ENCODE data around the gene WNT5A. TPM values are rescaled to one million over a fixed set of nuclear protein-coding genes. Genes with fewer than 3 reads are reported as not detected.

Gene WNT5A
- total and polyA plus RNA-seq, 2 donors (not counting 1 experiment from before 2014, with no cell fraction given): not detected

DNA sequence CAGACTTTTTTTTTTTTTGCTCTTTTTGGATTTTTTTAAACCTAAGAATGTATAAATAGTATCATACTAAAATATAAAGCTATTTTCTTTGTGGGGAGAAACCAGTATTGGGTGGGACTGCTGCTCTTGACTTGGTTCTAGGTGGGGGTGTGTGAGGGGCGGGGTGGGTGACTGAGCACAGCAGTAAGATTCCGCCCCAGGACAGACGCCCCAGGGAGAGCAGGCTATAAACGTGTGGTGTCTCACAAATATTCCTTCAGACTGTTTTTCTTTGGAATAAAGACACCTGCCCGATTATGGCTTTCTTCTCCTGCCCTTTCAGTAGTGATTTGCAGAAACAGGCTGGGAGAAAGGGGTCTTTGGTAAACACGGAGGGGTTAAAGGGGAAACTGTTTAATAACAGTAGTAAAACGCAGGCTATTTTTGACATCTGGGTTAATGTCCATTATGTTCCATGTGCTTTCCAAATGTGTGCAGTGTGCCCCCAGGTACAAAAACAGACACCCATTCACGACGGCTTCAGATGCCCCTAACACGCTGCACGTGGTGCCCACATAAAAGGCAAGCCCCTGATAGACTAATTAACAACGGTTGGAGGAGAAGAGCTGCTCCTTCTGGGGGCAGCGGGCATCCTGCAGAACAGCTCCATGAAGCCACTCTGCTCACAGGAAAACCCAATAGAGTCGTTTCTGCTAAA, 28.6 kb upstream of the WNT5A start:
- no peak overlapping the region for H3K27ac ChIP-seq (ENCODE audit: low read length in 2 of 2)
- H3K4me1 ChIP-seq (ENCODE audit: control insufficient read depth in 2 of 2, insufficient read depth in 2 of 2, low read length in 2 of 2): no peaks in the 10 kb centered on the region
- no peaks in the 10 kb centered on the region for H4K20me1 ChIP-seq (ENCODE audit: control insufficient read depth, insufficient read depth, low read length, poor library complexity, severe bottlenecking)
- H3K4me2 ChIP-seq (replicated peaks; ENCODE audit: low read depth, low read length, poor library complexity, severe bottlenecking): no peak overlapping the region
- no peaks in the 10 kb centered on the region for H3K79me2 ChIP-seq (ENCODE audit: control insufficient read depth, insufficient read depth, low read length)
- ChIA-PET CTCF (no interaction called here), POLR2A (no interaction called here)
- H3K27me3 Mint-ChIP-seq: no peaks in the 10 kb centered on the region
- WGBS (ENCODE audit: insufficient coverage): 65% methylated on average over 10 of the region's 14 CpGs
- no peak overlapping the region for H3K4me3 Mint-ChIP-seq
- no peak for ATAC-seq (ENCODE audit: low read depth)
- intact Hi-C loops (cut with micrococcal nuclease): no loop called here
- no peak overlapping the region for H3K9ac ChIP-seq (ENCODE audit: low read length)
- no peaks in the 10 kb centered on the region for H3K9me3 ChIP-seq (ENCODE audit: control extremely low read depth in 1 of 3, control insufficient read depth in 2 of 3, insufficient read depth in 1 of 3, low read length in 2 of 3)
- no peak overlapping the region for H2AFZ ChIP-seq (ENCODE audit: insufficient read depth, low read depth, low read length, poor library complexity, severe bottlenecking)
- H3K27ac Mint-ChIP-seq: no peak overlapping the region
- TF ChIP-seq, protein P1, sequence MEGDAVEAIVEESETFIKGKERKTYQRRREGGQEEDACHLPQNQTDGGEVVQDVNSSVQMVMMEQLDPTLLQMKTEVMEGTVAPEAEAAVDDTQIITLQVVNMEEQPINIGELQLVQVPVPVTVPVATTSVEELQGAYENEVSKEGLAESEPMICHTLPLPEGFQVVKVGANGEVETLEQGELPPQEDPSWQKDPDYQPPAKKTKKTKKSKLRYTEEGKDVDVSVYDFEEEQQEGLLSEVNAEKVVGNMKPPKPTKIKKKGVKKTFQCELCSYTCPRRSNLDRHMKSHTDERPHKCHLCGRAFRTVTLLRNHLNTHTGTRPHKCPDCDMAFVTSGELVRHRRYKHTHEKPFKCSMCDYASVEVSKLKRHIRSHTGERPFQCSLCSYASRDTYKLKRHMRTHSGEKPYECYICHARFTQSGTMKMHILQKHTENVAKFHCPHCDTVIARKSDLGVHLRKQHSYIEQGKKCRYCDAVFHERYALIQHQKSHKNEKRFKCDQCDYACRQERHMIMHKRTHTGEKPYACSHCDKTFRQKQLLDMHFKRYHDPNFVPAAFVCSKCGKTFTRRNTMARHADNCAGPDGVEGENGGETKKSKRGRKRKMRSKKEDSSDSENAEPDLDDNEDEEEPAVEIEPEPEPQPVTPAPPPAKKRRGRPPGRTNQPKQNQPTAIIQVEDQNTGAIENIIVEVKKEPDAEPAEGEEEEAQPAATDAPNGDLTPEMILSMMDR (IDR thresholded peaks at IDR 0.05): no peak
- no peak for TF ChIP-seq EZH2 (IDR thresholded peaks at IDR 0.05; ENCODE audit: borderline replicate concordance, insufficient read depth, low read depth, low read length, poor library complexity, severe bottlenecking)
- DNase-seq: no peak
- H3K9me3 Mint-ChIP-seq (ENCODE audit: insufficient read depth): no peaks in the 10 kb centered on the region
- no peak overlapping the region for H3K4me3 ChIP-seq (ENCODE audit: control extremely low read depth in 1 of 5, extremely low read depth in 1 of 5, insufficient read depth in 1 of 5, low read depth in 2 of 5, low read length in 4 of 5)
- no peaks in the 10 kb centered on the region for H3K4me1 Mint-ChIP-seq
- H3K27me3 ChIP-seq (replicated peaks in 1 of 4; ENCODE audit: control extremely low read depth in 1 of 4, control insufficient read depth in 3 of 4, insufficient read depth in 4 of 4, low read length in 3 of 4): no peaks in the 10 kb centered on the region
- H3K36me3 ChIP-seq (replicated peaks in 1 of 2; ENCODE audit: control extremely low read depth in 1 of 2, control insufficient read depth in 1 of 2, extremely low read depth in 1 of 2, insufficient read depth in 2 of 2, low read length in 1 of 2): no peaks in the 10 kb centered on the region

DNA sequence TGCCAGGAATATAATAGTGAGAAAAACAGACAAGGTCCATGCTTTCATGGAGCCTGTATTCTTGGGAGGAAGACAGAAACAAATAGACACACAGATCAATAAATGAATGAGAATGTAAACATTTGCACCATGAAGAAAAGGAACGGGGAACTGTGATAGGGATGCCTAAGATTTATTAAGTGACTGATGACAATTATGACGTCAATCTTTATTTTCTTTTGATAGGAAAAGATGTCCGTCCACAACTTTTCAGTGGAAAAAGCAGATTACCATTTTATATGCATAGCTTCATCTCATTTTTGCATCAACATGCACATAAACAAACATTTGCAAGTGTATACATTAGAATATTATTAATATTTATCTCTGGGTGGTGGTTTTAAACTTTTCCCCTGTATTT, 27.9 kb upstream of the WNT5A start:
- Histone ChIP-seq H3K4me2 (replicated peaks; ENCODE audit: low read depth, low read length, poor library complexity, severe bottlenecking) (no peak overlapping the region), H4K20me1 (ENCODE audit: control insufficient read depth, insufficient read depth, low read length, poor library complexity, severe bottlenecking) (no peaks in the 10 kb centered on the region), H3K4me1 (ENCODE audit: control insufficient read depth in 2 of 2, insufficient read depth in 2 of 2, low read length in 2 of 2) (no peaks in the 10 kb centered on the region), H2AFZ (ENCODE audit: insufficient read depth, low read depth, low read length, poor library complexity, severe bottlenecking) (no peak overlapping the region), H3K4me3 (ENCODE audit: control extremely low read depth in 1 of 5, extremely low read depth in 1 of 5, insufficient read depth in 1 of 5, low read depth in 2 of 5, low read length in 4 of 5) (no peak overlapping the region), H3K27me3 (replicated peaks in 1 of 4; ENCODE audit: control extremely low read depth in 1 of 4, control insufficient read depth in 3 of 4, insufficient read depth in 4 of 4, low read length in 3 of 4) (no peaks in the 10 kb centered on the region), H3K79me2 (ENCODE audit: control insufficient read depth, insufficient read depth, low read length) (no peaks in the 10 kb centered on the region), H3K27ac (ENCODE audit: low read length in 2 of 2) (no peak overlapping the region), H3K9me3 (ENCODE audit: control extremely low read depth in 1 of 3, control insufficient read depth in 2 of 3, insufficient read depth in 1 of 3, low read length in 2 of 3) (no peaks in the 10 kb centered on the region), H3K36me3 (replicated peaks in 1 of 2; ENCODE audit: control extremely low read depth in 1 of 2, control insufficient read depth in 1 of 2, extremely low read depth in 1 of 2, insufficient read depth in 2 of 2, low read length in 1 of 2) (no peaks in the 10 kb centered on the region), H3K9ac (ENCODE audit: low read length) (no peak overlapping the region)
- no peak for TF ChIP-seq EZH2 (IDR thresholded peaks at IDR 0.05; ENCODE audit: borderline replicate concordance, insufficient read depth, low read depth, low read length, poor library complexity, severe bottlenecking)
- TF ChIP-seq, protein P1 (IDR thresholded peaks at IDR 0.05): no peak
- ChIA-PET CTCF (no interaction called here), POLR2A (no interaction called here)
- Mint-ChIP-seq H3K9me3 (ENCODE audit: insufficient read depth) (no peaks in the 10 kb centered on the region), H3K27ac (no peak overlapping the region), H3K27me3 (no peaks in the 10 kb centered on the region), H3K4me1 (no peaks in the 10 kb centered on the region), H3K4me3 (no peak overlapping the region)
- ATAC-seq (ENCODE audit: low read depth): no peak
- WGBS (ENCODE audit: insufficient coverage): no CpG with 5 or more reads among the region's 3 CpGs
- intact Hi-C loops (cut with micrococcal nuclease): no loop called here
- DNase-seq: no peak
